ENCODE data around the gene CYGB. TPM values are rescaled to one million over a fixed set of nuclear protein-coding genes. Genes with fewer than 3 reads are reported as not detected.

CYGB gene
- total and polyA plus RNA-seq, 2 of the 13 experiments (the other 11 are each of a cell fraction or from before 2014, with no cell fraction given): 18.9 to 27.1 TPM

- in situ Hi-C loops (cut with HindIII; ENCODE audit: extremely low pct_ligation_motif_present, low pct_unique_long_range_greater_than_20kb): no loop called here
- intact Hi-C loops (cut with micrococcal nuclease; ENCODE audit: unreplicated experiment): loop anchor here (2.0 to 5.0 kb wide), 3 partner anchors 15 to 61 kb away; no protein-coding TSS in a partner anchor
- peak within 1 kb of the TSS; percentile 55 to 72 (median 58) for H3K4me3 ChIP-seq (replicated peaks in 1 of 3; ENCODE audit: insufficient read depth in 1 of 3, low read depth in 2 of 3, low read length in 3 of 3)
- BruUV-seq (replicated peaks): no TSS peak
- DNase-seq (ENCODE audit: low spot score) (peak; percentile 66), ATAC-seq (peak; percentile 93), FAIRE-seq (no peak)
- peaks cover 11 to 41% of the 10 kb centered on the region in 2 experiments; a peak in 4 of 5 replicates for H3K27me3 ChIP-seq (ENCODE audit: control insufficient read depth in 1 of 2, insufficient read depth in 2 of 2, low read length in 2 of 2)
- H3K36me3 ChIP-seq (replicated peaks in 1 of 2; ENCODE audit: control insufficient read depth in 1 of 2, insufficient read depth in 2 of 2, low read length in 2 of 2): no peaks in the 10 kb centered on the region
- peak within 1 kb of the TSS; percentile 73 for H3K4me2 ChIP-seq (ENCODE audit: low read depth, low read length)
- peaks cover 54% of the 10 kb centered on the region for H3K4me1 ChIP-seq (ENCODE audit: insufficient read depth, low read length)
- 1% methylated on average over 29 of the region's 84 CpGs for WGBS (ENCODE audit: low lambda C conversion rate)
- no peak within 1 kb of the TSS; the same call in 1 of the 2 replicates for H3K9ac ChIP-seq (ENCODE audit: insufficient read depth, low read depth, low read length)
- POLR2A ChIA-PET: interaction anchor here (0.9 to 3.2 kb wide), 12 partner anchors 10 to 86 kb away, joined by 3 to 19 read pairs (median 4); a partner anchor contains a TSS
- H3K9me3 ChIP-seq (ENCODE audit: low read length): no peaks in the 10 kb centered on the region
- H2AFZ ChIP-seq (ENCODE audit: low read length): no peak within 1 kb of the TSS
- no peak within 1 kb of the TSS for H3K27ac ChIP-seq (ENCODE audit: extremely low read length, insufficient read depth, low read length)
- H3K79me2 ChIP-seq (ENCODE audit: insufficient read depth, low read length): no peaks in the 10 kb centered on the region
- no peaks in the 10 kb centered on the region for H4K20me1 ChIP-seq (ENCODE audit: insufficient read depth, low read length)
- CTCF ChIA-PET (ENCODE audit: low intra/inter-chr PET ratio, low total read pairs): interaction anchor here (0.7 to 1.8 kb wide), 3 partner anchors 27 to 62 kb away, joined by 3 to 5 read pairs (median 5); no protein-coding TSS in a partner anchor
- 0 out of 2 replicates have a peak, but pooled peaks have one; percentile 52 for TF ChIP-seq SNAPC2 (CRISPR knock-in tag; IDR thresholded peaks at IDR 0.05)
- TF ChIP-seq SOX5 (CRISPR knock-in tag; IDR thresholded peaks at IDR 0.05; ENCODE audit: borderline replicate concordance): peak; percentile 49; the same call in 1 of the 2 replicates
- no peak for TF ChIP-seq MAZ (IDR thresholded peaks at IDR 0.05; ENCODE audit: borderline replicate concordance, low read depth, low read length)
- TF ChIP-seq MAZ (CRISPR knock-in tag; IDR thresholded peaks at IDR 0.05; ENCODE audit: low read depth): peak; percentile 25; the same call in 1 of the 2 replicates
- TF ChIP-seq ZNF205 (CRISPR knock-in tag; IDR thresholded peaks at IDR 0.05): 0 out of 2 replicates have a peak, but pooled peaks have one; percentile 57
- TF ChIP-seq BCL3 (CRISPR knock-in tag; IDR thresholded peaks at IDR 0.05): 0 out of 2 replicates have a peak, but pooled peaks have one; percentile 53
- no peak for TF ChIP-seq ZNF235 (CRISPR knock-in tag; IDR thresholded peaks at IDR 0.05; ENCODE audit: borderline replicate concordance)
- TF ChIP-seq, protein P1, sequence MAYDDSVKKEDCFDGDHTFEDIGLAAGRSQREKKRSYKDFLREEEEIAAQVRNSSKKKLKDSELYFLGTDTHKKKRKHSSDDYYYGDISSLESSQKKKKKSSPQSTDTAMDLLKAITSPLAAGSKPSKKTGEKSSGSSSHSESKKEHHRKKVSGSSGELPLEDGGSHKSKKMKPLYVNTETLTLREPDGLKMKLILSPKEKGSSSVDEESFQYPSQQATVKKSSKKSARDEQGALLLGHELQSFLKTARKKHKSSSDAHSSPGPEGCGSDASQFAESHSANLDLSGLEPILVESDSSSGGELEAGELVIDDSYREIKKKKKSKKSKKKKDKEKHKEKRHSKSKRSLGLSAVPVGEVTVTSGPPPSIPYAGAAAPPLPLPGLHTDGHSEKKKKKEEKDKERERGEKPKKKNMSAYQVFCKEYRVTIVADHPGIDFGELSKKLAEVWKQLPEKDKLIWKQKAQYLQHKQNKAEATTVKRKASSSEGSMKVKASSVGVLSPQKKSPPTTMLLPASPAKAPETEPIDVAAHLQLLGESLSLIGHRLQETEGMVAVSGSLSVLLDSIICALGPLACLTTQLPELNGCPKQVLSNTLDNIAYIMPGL (CRISPR knock-in tag; IDR thresholded peaks at IDR 0.05; ENCODE audit: borderline replicate concordance in 1 of 2, low read depth in 1 of 2): peak; percentile 16 to 87; a peak in 2 of 4 replicates
- TF ChIP-seq ZNF441 (CRISPR knock-in tag; IDR thresholded peaks at IDR 0.05; ENCODE audit: borderline replicate concordance): peak; percentile 28; the same call in 1 of the 2 replicates
- TF ChIP-seq MIER2 (CRISPR knock-in tag; IDR thresholded peaks at IDR 0.05): no peak
- TF ChIP-seq, protein P2, sequence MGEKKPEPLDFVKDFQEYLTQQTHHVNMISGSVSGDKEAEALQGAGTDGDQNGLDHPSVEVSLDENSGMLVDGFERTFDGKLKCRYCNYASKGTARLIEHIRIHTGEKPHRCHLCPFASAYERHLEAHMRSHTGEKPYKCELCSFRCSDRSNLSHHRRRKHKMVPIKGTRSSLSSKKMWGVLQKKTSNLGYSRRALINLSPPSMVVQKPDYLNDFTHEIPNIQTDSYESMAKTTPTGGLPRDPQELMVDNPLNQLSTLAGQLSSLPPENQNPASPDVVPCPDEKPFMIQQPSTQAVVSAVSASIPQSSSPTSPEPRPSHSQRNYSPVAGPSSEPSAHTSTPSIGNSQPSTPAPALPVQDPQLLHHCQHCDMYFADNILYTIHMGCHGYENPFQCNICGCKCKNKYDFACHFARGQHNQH (CRISPR knock-in tag; IDR thresholded peaks at IDR 0.05): peak; percentile 39; the same call in 1 of the 2 replicates
- no peak for TF ChIP-seq ZNF547 (CRISPR knock-in tag; IDR thresholded peaks at IDR 0.05)
- TF ChIP-seq GTF3A (CRISPR knock-in tag; conservative IDR thresholded peaks at IDR 0.05): 0 out of 2 replicates have a peak, but pooled peaks have one; percentile 28
- TF ChIP-seq ZNF746 (CRISPR knock-in tag; IDR thresholded peaks at IDR 0.05): no peak
- 0 out of 2 replicates have a peak, but pooled peaks have one; percentile 33 for TF ChIP-seq PPARG (CRISPR knock-in tag; conservative IDR thresholded peaks at IDR 0.05)
- no peak for TF ChIP-seq ZBTB7A (CRISPR knock-in tag; IDR thresholded peaks at IDR 0.05)
- TF ChIP-seq IRF2 (CRISPR knock-in tag; IDR thresholded peaks at IDR 0.05): peak; percentile 48; the same call in 1 of the 2 replicates
- peak; percentile 47; the same call in 1 of the 2 replicates for TF ChIP-seq RXRB (CRISPR knock-in tag; IDR thresholded peaks at IDR 0.05; ENCODE audit: borderline replicate concordance)
These were observed 48.4 kb upstream of the CYGB start, which contains the start of gene ST6GALNAC2 for GRCh38 chr17:76585649-76586593. Gene ST6GALNAC2 (minus strand): TSS chr17:76585860. CDS start chr17:76585808, 52 bp downstream.
